Stimulated activated CD4-positive, alpha-beta T cell treated with anti-CD3 and anti-CD28 coated beads, Interleukin-4, amount 100 ng/mL, for 48 hours (primary cell): ENCODE data around the gene MXRA7.

Experiments
- DNase-seq, 2 donors: peaks; one replicate each; pipeline ENCODE4 v3.0.0-alpha.2; 2020; ENCODE audit warnings: low read depth in 2 of 2

The MXRA7 gene

GRCh38 chr17:76677406-76677805 lies 33.4 kb downstream of the MXRA7 start:
- DNase-seq: no peak

GRCh38 chr17:76676629-76677028 lies 34.1 kb downstream of the MXRA7 start:
- no peak for DNase-seq

- no peak for DNase-seq
Observed at GRCh38 chr17:76675648-76676047, 35.1 kb downstream of the MXRA7 start.

GRCh38 chr17:76674600-76674999 lies 36.2 kb downstream of the MXRA7 start:
- no peak for DNase-seq

GRCh38 chr17:76673729-76674128 lies 37.0 kb downstream of the MXRA7 start:
- no peak for DNase-seq

GRCh38 chr17:76672892-76673291 lies 37.9 kb downstream of the MXRA7 start:
- no peak for DNase-seq

GRCh38 chr17:76672270-76672851 lies 38.4 kb downstream of the MXRA7 start:
- DNase-seq: no peak

GRCh38 chr17:76671912-76672262 lies 38.9 kb downstream of the MXRA7 start:
- DNase-seq: no peak

GRCh38 chr17:76671123-76671911 lies 39.4 kb downstream of the MXRA7 start:
- peak; percentile 98 to 99 for DNase-seq

- no peak for DNase-seq
Observed at GRCh38 chr17:76670718-76671122, 40.0 kb downstream of the MXRA7 start.

- DNase-seq: no peak
Observed at GRCh38 chr17:76670020-76670717, 40.6 kb downstream of the MXRA7 start.

- DNase-seq: no peak
Observed at GRCh38 chr17:76667786-76668453, 42.8 kb downstream of the MXRA7 start.

GRCh38 chr17:76667491-76667755 lies 43.3 kb downstream of the MXRA7 start:
- no peak for DNase-seq

GRCh38 chr17:76660656-76661042 lies 50.1 kb downstream of the MXRA7 start:
- no peak for DNase-seq

GRCh38 chr17:76659928-76660655 lies 50.7 kb downstream of the MXRA7 start:
- DNase-seq: no peak

- no peak for DNase-seq
Observed at GRCh38 chr17:76658242-76658662, 52.5 kb downstream of the MXRA7 start.

GRCh38 chr17:76657505-76658241 lies 53.1 kb downstream of the MXRA7 start:
- DNase-seq: no peak

- no peak for DNase-seq
Observed at GRCh38 chr17:76654408-76654807, 56.4 kb downstream of the MXRA7 start.

- no peak for DNase-seq
Observed at GRCh38 chr17:76650504-76650903, 60.3 kb downstream of the MXRA7 start.

- DNase-seq: no peak
Observed at GRCh38 chr17:76646712-76647111, 64.1 kb downstream of the MXRA7 start.

- no peak for DNase-seq
Observed at GRCh38 chr17:76645481-76645880, 65.3 kb downstream of the MXRA7 start.
